ENCODE results near the gene FOXP1.

The FOXP1 gene

DNA sequence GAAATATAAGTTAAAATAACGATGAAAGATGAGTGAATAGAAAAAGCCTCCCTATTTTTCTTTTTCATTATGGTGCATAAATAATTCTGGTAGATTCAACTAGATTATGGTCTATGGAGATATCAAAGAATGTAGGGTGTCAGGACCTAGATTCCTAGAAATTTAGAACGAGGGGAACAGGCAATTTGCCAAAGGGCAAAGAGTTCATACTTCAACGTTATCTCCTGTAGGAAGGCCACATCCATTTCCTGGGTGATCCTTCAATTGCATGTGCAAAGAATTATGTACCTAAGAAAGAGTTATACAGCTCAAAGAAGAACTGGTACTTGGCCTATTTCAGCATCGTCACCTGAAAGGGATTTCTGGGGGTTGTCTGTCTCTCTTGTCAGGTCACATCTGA, 351.8 kb downstream of the FOXP1 start:
- Histone ChIP-seq H3K4me3 (ENCODE audit: low read depth, low read length) (no peak overlapping the region), H3K27me3 (no peaks in the 10 kb centered on the region), H3K4me1 (no peaks in the 10 kb centered on the region), H3K9me3 (no peaks in the 10 kb centered on the region), H3K36me3 (no peaks in the 10 kb centered on the region)
- DNase-seq, result no peak
- TF ChIP-seq, protein P1, sequence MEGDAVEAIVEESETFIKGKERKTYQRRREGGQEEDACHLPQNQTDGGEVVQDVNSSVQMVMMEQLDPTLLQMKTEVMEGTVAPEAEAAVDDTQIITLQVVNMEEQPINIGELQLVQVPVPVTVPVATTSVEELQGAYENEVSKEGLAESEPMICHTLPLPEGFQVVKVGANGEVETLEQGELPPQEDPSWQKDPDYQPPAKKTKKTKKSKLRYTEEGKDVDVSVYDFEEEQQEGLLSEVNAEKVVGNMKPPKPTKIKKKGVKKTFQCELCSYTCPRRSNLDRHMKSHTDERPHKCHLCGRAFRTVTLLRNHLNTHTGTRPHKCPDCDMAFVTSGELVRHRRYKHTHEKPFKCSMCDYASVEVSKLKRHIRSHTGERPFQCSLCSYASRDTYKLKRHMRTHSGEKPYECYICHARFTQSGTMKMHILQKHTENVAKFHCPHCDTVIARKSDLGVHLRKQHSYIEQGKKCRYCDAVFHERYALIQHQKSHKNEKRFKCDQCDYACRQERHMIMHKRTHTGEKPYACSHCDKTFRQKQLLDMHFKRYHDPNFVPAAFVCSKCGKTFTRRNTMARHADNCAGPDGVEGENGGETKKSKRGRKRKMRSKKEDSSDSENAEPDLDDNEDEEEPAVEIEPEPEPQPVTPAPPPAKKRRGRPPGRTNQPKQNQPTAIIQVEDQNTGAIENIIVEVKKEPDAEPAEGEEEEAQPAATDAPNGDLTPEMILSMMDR (IDR thresholded peaks at IDR 0.05; ENCODE audit: low read depth, low read length), result no peak

DNA sequence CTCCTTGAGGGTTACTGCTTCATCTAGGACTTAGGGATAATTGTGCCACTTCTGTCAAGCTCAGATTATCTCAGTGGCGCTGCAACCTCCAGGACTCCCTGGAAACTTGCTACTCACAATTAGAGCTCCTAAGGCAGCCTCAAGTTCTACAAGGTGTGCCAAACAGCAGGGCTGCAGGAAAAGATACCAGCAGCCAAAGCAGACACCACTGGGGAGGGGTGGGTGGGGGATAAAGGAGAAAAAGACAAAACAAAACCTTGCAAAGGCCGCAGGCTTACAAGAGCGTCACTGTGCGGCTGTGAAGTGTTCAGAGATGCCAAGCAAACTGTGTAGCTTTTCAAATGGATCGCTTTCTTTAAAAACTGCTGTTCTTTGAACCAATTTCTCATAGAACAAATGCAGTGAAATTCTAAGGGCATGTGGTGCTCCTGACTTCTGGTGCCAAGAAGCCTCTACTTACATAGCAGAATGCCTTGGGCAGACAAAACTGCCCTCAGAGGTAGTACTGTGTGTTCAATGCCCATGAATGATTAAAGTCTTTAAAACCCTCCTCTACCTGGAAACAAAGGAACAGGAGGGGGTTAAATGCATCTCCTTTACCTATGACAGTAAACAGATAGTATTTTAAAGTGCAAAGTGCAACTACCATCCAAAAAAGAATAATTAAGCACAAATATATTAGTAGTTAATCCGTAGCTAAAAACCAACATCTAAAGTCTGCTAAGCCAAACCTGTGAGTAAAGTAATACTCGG, 353.4 kb downstream of the FOXP1 start:
- Histone ChIP-seq H3K27me3 (no peaks in the 10 kb centered on the region), H3K36me3 (no peaks in the 10 kb centered on the region), H3K9me3 (no peaks in the 10 kb centered on the region), H3K4me3 (ENCODE audit: low read depth, low read length) (no peak overlapping the region), H3K4me1 (no peaks in the 10 kb centered on the region)
- TF ChIP-seq, protein P1 (IDR thresholded peaks at IDR 0.05; ENCODE audit: low read depth, low read length), result no peak
- no peak for DNase-seq

DNA sequence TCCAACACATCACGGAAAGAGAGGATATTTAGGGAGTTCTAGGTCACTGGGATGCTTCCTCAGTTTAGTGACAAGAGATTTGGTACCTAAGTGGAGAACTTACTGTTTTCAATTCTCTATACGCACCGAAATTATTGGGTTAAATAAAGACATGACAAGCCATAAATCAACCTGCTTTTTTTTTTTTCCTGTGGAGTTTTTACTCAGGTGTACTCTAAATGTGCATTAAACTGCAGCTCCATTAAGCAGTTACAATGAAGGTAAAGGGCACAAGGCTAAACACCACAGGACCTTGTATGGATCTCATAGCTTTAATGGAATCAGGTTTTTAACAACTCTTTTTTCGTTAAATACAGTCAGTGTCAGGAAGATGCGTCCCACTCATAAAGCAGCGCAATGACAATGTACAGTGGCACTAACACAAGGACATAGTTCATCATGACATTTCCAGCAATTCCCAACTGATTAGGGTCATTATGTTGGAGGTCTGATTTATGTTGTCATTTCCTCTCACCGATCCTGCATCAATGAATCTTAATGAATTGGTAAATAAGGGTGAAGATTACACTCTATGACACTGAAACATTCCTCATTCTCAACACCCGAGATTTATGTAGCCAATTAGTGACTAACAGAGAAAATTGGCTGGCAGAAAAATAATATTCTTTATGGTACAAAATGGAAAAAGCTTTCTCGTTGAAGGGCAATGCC, 355.2 kb downstream of the FOXP1 start:
- H3K4me1 ChIP-seq, result no peaks in the 10 kb centered on the region

DNA sequence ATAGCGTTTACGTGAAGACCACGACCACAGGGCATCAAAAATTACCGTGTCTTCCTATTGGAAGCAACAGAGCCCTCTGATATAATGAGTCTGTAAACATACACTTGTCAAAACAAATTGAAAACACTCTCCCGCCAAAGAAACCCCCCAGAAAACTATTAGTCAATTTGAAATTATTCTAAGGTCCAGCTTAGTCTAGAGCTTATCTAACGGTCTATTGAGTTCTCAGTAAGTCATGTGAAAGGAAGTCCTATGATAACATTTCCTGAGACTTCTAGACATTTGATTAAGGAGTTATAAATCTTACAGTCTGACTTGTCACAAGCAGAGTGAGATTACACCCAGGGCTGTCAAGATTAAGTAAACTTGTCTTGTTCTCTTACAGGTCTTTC, 356.3 kb downstream of the FOXP1 start:
- TF ChIP-seq, protein P1 (IDR thresholded peaks at IDR 0.05; ENCODE audit: low read depth, low read length), result no peak
- H3K27me3 ChIP-seq, result no peaks in the 10 kb centered on the region
- H3K9me3 ChIP-seq, result no peaks in the 10 kb centered on the region
- no peaks in the 10 kb centered on the region for H3K4me1 ChIP-seq
- DNase-seq, result no peak
- no peak overlapping the region for H3K4me3 ChIP-seq (ENCODE audit: low read depth, low read length)
- H3K36me3 ChIP-seq, result no peaks in the 10 kb centered on the region

More for the DNA sequence above, 355.2 kb downstream of the FOXP1 start:
- Histone ChIP-seq H3K36me3 (no peaks in the 10 kb centered on the region), H3K4me3 (ENCODE audit: low read depth, low read length) (no peak overlapping the region), H3K27me3 (no peaks in the 10 kb centered on the region), H3K9me3 (no peaks in the 10 kb centered on the region)
- TF ChIP-seq, protein P1 (IDR thresholded peaks at IDR 0.05; ENCODE audit: low read depth, low read length), result no peak
- DNase-seq, result no peak

DNA sequence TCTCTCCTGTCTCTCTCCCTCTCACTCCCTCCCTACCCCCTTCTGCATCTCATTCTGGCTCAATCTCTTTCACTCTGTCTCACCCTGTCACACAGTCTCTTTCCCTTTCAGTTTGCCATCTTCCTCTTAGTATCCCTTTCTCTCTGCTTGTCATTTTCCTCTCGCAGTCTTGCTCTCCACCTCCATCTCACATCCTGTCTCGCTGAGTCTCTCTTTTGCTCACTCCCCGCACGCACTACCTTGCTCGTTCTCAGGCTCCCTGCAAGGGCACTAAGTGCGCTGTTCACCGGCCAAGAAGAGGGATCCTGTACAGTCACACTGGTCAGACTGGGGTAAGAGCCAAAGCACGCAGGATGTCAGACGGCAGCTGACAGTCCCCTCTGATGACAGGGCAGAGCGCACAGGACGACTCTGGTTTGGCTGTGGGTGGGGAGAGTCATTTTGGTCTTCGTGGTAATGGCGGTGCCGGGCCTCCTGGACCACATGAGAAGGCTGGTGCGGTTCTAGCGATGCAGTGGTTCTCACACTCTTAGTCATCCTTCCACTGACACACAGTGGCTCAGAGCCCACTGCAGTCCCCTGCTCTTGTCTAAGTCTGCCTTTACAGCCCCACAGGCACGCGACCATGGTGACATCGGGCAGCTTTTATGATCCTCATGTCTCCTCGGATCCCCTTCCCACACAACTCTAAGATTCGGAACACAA, 356.8 kb downstream of the FOXP1 start:
- Histone ChIP-seq H3K4me1 (no peaks in the 10 kb centered on the region), H3K9me3 (no peaks in the 10 kb centered on the region), H3K27me3 (no peaks in the 10 kb centered on the region), H3K4me3 (ENCODE audit: low read depth, low read length) (no peak overlapping the region), H3K36me3 (no peaks in the 10 kb centered on the region)
- no peak for DNase-seq
- TF ChIP-seq, protein P1 (IDR thresholded peaks at IDR 0.05; ENCODE audit: low read depth, low read length), result no peak

Measured in BE2C (cell line).